ENCODE data around the gene PAGR1.
"Not testable (repeated sequence)": the region's sequence is repeated elsewhere in the genome, so short reads cannot be mapped to it uniquely, and the experiment has no call there.

PAGR1 gene

DNA sequence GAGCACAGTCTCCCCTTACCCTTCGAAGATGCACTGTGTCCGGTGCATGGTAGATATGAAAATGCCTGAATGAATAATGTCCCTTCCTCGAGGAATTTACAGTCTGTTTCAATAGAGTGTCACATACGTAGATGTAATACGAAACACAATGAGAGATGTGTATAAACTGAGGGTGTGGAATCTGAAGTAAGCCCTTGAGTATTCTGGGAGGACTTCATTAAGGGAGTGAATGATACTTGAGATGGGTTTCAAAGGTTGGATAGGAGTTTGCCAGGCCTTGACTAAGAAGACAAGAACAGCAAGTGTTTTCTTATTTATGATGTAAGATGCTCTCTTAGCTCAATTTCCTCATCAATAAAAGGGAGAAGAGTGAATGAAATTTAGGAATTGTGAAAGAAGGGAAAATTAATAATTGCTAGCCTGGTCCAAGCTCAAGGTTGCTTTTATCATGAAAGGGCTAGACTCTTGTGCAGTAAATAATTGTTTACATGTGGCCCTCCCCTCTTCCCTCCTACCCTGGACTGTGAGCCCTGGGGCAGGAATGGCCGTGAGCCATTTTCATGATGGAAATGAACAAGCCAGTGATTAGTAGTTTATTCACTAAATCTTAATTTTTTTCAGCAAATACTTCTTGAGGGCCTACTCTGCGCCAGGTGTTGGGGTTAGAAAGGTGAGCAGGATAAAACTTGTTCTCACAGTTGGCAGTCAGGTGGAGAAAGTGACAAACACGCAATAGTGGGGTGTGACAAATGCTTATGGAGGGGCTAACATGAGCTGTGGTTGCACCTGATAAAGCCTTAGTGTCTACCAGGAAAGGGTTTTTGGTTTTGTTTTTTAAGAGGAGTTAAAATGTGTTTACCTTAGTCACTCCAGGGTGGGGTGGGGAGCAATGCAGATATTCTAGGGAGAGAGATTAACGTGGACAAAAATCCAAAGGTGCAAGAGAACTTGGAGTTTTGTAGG lies 23.8 kb upstream of the PAGR1 start:
- DNase-seq (ENCODE audit: low read depth) = no peak

DNA sequence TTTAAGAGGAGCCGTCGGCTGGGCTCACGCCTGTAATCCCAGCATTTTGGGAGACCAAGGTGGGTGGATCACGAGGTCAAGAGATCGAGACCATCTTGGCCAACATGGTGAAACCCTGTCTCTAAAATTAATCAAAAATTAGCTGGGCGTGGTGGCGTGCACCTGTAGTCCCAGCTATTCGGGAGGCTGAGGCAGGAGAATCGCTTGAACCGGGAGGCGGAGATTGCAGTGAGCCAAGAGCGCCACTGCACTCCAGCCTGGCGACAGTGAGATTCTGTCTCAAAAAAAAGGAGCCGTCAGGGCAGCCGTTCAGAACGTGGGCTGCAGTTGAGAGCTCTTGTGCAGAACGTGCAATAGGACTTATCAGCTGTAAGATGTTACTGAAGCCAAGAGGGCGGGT lies 22.8 kb upstream of the PAGR1 start:
- DNase-seq (ENCODE audit: low read depth) = not testable (repeated sequence)

DNA sequence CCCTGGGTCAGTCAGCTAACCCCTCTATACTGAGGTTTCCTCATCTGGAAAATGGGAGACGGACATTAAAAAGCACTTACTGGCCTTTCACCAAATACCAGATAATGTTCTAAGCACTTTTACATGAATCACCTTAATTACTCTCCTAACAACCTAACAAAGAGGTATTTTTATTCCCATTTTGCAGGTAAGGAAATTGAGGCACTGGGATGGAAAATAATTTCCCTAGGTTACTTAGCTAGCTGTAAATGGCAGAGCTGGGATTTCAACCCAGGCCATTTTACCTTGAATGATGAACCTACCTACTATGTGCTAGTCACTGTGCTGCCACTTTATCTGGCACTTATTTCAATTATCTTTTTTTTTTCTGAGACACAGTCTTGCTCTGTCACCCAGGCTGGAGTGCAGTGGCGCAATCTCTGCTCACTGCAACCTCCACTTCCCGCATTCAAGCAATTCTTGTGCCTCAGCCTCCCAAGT lies 21.7 kb upstream of the PAGR1 start:
- no peak for DNase-seq (ENCODE audit: low read depth)

DNA sequence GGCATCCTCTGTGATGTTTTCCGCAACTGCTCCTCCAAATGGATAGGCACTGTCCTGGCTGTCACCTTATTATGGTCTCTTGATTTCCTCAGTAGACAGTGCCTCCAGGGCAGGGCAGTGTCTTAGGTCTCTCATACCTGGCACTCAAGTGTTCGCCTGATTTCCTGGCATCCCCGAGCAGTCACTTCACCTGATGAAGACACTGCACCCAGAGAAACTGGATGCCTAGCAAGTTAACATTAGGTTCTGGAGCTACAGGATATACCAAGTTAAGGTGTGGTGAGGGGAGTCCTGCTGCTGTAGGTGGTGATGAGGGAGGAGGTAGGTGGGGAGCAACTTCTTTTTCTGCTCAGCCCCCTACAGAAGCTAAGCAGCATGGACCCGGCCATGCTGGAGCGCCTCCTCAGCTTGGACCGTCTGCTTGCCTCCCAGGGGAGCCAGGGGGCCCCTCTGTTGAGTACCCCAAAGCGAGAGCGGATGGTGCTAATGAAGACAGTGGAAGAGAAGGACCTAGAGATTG lies 13.5 kb upstream of the PAGR1 start:
- no peak for DNase-seq (ENCODE audit: low read depth)

DNA sequence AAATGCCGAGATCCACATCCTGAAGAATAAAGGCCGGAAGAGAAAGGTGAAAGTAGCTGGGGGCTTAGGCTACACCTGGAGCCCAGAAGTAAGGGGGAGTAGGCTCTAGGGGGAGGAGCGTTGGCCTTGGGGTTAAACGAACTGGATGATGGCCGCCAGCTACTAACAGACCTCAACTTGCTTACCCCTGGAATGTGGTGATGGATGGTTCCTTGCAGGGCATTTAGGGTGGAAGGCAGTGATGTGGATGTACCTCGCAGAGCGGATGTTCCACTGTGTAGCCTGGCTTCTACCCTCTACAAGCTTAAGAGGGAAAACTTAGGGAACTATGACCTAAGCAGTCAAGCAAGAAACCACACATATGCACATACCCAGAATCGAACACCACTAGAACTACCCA lies 11.9 kb upstream of the PAGR1 start:
- no peak for DNase-seq (ENCODE audit: low read depth)

DNA sequence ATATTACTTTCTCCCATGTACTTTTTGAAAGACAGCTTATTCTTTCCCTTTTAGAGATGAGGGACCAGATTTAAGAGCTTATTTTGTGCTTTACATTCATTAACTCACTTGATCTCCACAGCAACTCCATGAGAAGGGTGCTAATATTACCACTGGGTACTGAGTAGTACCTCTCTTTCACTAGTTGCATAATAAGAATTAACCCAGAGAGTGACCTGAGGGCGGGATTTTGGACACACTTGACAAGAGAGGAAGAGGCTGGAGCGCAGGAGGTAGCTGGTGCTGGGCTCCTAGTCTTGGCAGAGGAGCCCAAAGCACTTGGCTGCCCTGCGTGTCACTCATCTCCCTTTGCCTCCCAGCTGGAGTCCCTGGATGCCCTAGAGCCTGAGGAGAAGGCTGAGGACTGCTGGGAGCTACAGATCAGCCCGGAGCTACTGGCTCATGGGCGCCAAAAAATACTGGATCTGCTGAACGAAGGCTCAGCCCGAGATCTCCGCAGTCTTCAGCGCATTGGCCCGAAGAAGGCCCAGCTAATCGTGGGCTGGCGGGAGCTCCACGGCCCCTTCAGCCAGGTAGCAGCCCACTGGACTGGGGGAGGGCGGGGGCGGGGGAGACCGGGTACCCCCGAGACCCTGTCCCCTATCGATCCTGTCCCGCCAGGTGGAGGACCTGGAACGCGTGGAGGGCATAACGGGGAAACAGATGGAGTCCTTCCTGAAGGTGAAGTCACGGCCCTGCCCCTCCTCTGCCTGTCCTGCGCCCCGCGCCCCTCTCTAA lies 11.3 kb upstream of the PAGR1 start:
- no peak for DNase-seq (ENCODE audit: low read depth)

DNA sequence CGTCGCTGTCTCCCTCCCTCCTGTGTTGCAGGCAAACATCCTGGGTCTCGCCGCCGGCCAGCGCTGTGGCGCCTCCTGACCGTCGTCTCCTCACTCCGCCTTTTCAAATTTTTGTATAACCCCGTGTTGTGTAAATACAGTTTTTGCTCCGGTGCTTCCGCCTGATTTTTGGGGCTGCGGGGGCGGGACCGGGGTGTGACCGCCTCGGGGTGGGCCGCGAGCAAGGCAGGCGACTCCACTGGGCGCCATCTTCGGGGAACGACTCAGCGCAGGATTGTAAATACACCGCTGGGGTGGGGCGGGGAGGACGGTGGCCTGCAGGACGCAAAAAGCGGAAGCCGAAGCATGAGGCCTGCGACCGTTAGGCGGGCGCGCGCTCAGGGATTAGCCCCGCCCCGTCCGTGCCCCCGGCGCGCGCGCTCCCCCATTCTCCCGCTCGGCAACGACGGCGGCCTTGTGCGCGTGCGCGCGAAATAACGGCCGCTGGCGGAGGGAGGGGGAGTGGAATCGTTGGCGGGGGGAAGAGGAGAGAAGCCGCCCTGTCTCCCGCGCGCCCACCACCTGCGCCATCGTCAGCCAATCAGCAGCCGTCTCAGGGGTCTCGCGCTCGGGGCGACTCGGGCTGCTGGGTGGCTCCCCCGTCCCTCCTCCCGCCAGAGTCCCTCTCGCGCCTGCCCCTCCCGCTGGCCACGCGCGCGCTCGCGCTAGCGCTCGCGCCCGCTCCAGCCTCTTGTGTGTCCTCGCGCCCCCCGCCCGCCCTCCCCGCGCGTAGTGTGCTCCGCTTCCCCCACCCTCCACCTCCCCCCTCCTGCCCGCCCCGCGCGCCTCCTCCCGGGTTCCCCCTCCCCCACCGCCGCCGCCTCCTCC lies 10.5 kb upstream of the PAGR1 start:
- peak; percentile 90 for DNase-seq (ENCODE audit: low read depth)

DNA sequence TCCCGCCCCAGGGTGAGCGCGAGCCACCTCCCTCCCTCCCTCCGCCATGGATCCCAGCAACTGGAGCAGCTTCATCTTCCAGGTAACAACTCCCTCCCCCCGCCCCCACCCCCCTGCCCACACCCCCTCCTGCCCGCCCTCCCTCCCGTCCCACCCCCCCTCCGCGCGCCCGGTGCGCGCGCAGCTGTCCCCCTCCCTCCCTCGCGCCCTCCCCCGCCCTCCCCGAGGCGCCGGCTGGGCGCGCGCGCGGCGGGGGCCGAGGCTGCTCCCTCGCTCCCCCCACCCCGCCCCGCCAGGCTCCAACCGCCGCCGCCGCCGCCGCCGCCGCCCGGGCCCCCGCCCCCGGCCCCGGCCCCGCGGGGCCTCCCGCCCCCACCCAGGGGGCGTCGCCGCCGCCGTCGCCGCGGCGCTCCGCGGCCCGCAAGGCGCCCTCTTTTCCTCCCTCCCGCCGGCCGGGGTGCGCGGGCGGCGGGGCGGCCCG lies 9.8 kb upstream of the PAGR1 start, which contains the start of gene MAZ:
Gene MAZ, plus strand, starts transcription at position 431 of the 481 bp plus-strand sequence. CDS start 173 bp downstream, outside the sequence.
- peak; percentile 87 for DNase-seq (ENCODE audit: low read depth)

DNA sequence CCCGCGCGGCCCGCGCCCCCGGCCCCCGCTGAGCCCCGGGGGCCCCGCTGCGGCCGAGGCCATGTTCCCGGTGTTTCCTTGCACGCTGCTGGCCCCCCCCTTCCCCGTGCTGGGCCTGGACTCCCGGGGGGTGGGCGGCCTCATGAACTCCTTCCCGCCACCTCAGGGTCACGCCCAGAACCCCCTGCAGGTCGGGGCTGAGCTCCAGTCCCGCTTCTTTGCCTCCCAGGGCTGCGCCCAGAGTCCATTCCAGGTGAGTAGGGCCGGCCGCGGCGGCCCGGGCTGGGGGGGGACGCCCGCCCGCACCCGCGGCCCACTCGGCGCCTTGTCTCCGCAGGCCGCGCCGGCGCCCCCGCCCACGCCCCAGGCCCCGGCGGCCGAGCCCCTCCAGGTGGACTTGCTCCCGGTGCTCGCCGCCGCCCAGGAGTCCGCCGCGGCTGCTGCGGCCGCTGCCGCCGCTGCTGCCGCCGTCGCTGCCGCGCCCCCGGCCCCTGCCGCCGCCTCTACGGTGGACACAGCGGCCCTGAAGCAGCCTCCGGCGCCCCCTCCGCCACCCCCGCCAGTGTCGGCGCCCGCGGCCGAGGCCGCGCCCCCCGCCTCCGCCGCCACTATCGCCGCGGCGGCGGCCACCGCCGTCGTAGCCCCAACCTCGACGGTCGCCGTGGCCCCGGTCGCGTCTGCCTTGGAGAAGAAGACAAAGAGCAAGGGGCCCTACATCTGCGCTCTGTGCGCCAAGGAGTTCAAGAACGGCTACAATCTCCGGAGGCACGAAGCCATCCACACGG lies 9.1 kb upstream of the PAGR1 start:
- no peak for DNase-seq (ENCODE audit: low read depth)

DNA sequence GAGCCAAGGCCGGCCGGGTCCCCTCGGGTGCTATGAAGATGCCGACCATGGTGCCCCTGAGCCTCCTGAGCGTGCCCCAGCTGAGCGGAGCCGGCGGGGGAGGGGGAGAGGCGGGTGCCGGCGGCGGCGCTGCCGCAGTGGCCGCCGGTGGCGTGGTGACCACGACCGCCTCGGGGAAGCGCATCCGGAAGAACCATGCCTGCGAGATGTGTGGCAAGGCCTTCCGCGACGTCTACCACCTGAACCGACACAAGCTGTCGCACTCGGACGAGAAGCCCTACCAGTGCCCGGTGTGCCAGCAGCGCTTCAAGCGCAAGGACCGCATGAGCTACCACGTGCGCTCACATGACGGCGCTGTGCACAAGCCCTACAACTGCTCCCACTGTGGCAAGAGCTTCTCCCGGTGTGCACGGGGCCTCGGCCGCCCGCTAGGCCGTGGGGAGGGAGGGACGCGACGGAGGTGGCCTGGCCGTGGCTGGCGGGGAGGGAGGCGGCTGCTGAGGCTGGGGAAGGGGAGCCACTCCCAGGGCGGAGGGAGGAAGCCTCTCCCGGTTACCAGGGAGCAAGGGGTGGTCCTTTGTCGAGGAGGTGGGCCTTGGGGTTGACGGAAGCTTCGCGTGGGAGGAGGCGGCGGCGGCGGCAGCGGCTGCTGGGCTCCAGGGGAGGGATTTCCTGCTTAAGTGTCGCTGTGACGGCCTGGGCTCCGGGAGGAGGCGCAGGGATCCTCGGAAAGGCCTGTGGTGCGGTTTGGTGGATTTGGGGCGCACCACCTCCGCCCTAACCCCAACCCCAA lies 8.3 kb upstream of the PAGR1 start:
- peak; percentile 69 for DNase-seq (ENCODE audit: low read depth)

DNA sequence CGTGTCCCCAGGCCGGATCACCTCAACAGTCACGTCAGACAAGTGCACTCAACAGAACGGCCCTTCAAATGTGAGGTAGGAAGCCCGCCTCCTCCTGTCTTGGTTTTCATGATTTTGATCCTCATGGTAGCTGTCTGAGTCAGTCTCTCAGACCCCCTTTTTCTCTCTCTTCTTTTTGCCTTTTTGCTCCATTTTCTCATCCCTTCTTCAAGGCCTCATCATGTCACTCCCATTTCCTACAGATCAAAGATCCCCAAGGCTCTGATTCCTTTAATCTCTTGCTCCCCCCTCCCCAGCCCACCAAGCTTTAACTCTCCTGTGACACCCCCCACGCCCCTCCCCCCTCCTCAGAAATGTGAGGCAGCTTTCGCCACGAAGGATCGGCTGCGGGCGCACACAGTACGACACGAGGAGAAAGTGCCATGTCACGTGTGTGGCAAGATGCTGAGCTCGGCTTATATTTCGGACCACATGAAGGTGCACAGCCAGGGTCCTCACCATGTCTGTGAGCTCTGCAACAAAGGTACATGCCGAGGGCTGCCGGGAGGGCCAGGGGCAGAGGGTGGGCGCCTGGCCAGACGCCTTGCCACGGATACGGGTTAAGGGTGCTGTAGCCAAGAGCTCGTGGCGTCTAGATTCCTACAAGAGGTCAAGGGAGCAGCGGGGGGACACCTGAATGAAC lies 7.6 kb upstream of the PAGR1 start:
- DNase-seq (ENCODE audit: low read depth) = no peak

DNA sequence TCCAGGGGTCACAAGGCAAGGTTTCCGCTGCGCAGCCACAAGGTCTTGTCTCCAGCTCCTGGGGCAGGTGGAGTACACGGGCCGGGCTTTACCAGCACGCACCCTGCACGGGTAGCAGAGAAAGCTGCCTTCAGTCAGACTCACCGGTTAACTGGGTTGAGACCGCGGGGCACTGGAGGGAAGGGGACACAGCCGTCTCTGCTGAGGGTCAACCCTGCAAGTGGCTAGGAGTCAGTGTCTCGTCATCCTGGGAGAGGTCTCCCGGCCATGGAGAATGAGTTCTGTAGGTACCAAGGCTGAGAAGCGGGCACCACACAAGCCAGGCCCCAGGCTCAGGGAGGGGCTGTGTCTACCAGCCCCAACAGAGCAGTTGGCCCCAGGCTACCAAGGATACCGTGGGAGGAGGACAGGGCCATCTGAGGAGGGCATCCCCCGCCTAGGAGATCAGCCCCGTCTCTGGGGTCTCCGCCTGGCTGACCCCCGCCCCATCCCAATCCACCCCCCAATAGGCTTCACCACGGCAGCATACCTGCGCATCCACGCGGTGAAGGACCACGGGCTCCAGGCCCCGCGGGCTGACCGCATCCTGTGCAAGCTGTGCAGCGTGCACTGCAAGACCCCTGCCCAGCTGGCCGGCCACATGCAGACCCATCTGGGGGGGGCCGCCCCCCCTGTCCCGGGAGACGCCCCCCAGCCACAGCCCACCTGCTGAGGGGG lies 6.8 kb upstream of the PAGR1 start:
- DNase-seq (ENCODE audit: low read depth) = no peak

DNA sequence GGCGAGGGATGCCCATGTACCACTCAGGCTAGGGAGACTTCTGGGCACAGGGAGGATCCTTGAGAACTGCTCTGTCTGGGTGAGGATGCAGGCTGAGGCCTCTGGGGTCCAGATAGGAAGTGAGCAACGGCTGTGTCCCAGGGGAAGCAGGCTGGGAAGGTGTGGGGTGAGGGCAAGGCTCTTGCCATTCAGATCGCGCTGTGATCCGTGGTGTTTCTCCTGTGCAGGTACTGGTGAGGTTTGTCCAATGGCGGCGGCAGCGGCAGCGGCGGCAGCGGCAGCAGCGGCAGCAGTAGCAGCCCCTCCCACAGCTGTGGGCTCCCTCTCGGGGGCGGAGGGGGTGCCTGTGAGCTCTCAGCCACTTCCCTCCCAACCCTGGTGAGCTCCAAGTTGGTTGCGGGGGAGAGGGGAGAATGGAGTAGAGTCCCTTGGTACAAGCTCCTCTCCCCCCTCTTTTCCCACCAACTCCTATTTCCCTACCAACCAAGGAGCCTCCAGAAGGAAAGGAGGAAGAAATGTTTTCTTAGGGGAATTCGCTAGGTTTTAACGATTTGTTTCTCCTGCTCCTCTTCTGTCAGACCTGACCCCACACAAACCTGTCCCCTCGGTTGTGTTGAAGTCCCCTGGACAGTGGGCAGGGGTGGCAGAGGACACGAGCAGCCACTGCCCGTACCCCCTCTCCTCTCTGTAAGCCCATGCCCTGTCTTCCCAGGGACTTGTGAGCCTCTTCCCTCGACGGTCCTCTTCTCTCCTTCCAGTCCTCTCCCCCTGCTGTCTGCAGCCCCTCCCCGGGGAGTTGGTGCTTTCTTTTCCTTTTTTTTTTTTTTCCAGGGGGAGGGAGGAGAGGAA lies 5.9 kb upstream of the PAGR1 start:
- DNase-seq (ENCODE audit: low read depth) = no peak

DNA sequence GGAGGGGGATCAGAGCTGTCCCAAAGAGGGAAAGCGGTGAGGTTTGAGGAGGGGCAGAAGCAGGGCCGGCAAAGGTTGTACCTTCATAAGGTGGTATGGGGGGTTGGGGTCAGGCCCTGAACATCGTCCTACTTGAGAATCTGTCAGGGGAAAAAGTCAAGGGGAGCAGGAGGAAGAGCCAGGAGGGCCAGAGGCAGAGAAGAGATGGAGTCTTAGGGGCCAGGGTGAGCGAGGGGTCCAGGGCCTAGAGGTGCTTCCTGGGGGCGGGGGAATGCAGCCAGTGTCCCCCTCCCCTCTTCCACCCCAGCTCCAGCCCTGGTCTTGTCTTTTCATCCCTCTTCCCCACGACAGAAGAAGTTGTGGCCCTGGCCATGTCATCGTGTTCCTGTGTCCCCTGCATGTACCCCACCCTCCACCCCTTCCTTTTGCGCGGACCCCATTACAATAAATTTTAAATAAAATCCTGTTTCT lies 5.2 kb upstream of the PAGR1 start:
- no peak for DNase-seq (ENCODE audit: low read depth)

DNA sequence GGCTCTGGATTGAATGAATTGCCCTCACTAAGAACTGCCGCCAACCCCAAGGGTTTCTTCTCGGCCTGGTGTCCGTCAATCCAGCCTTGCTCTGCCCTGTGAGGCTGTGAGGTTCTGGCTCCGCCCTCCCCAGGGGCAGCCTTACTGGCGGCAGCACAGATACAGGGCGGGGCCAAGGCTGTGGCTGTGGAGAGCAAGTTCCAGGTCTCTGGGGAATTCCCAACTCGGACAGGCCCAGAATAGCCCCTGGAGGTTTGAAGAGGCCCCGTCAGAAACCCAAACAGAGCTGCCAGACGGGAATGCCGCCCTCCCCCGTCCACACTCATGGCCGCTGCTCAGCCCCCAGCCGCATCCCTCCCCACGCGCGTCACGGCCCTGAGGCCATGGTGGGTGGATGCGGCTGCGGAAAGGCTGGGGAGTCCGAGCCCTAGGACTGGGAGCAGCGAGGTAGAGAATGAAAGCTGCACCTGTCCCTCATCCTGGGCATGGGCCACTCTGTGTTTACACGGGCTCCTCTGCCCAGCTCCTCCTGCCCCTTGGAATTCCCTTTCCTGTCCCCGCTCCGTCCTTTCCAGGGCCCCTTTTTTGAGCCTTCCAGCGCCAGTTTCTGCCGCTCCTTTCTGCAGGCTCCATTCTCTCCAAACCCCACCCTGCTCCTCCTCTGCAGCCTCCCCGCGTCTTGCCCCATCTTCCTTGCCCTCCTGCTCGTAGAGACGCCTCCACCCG lies 4.6 kb upstream of the PAGR1 start:
- DNase-seq (ENCODE audit: low read depth) = peak; percentile 82

DNA sequence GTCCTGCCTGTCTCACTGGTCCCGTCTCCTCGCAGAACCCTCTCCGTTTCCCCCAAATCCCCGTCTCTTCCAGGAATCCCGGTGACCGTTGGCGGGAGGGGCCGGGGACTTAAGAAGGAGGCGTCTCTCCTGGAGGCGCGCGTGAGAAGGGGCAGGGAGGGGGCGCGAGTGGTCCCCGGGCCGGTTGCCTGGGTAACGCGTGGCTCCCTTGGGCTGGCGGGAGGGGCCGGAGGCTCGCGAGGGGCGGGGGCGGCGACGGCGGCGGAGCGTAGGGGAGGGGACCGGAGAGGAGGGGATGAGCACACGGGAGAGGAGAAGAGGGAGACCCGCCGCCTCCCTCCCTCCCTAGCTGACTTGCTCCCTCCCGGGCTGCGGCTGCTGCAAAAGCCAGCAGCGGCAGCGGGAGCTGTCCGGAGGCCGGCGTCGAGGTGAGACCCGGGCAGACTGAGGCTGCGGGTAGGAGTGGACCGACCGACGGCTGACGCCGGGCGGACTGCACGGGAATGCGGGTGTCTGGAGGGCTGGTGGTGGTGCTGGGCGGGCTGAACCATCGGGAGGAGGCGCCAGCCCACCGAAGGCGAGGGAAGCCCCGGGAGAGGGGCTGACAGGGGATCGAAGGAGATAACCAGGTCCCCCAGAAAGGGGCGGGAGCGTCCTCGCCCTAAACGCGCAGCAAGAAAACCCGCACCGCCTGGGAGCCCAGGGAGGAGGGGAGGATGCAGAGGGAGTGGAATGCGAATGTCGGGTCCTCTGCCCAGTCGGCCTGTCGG lies 3.9 kb upstream of the PAGR1 start, which contains the start of gene PRRT2:
Gene PRRT2, plus strand, starts transcription at position 298 of the 770 bp plus-strand sequence. CDS start 862 bp downstream, outside the sequence.
- DNase-seq (ENCODE audit: low read depth) = no peak
